HEK293 (cell line): Measurements from ENCODE around the gene TCF12.

Experiments used
- CTCF ChIA-PET: fragments of 350-600 bp; formaldehyde crosslinking; extraction: SDS; loops from one replicate; lab custom pipeline; 2021; ENCODE audit warnings: antibody characterized with exemption; lab: Yijun Ruan, JAX
- POLR2A ChIA-PET: fragments of 300-600 bp; formaldehyde crosslinking; extraction: SDS; loops from one replicate; lab custom pipeline; 2020; ENCODE audit warnings: antibody characterized with exemption, inconsistent platforms; lab: Yijun Ruan, JAX
- H3K27ac ChIP-seq: fragments of 200-500 bp; sonication (Bioruptor generic); 2 replicates; pipeline ENCODE4 v1.5.1; 2014; ENCODE audit warnings: low read depth, low read length, control low read depth, inconsistent platforms; ENCODE audit errors: extremely low read depth
- H3K36me3 ChIP-seq, 2 experiments: fragments of 200-500 bp in 1 of 2; sonication (Bioruptor generic) in 1 of 2; 1 replicate in 1 of 2; 2 replicates in 1 of 2; pipeline ENCODE4 v1.5.1; 2014 to 2017; ENCODE audit warnings: inconsistent platforms in 2 of 2, low read length in 2 of 2; ENCODE audit not compliant: control insufficient read depth in 2 of 2, insufficient read depth in 1 of 2
- H3K4me1 ChIP-seq: fragments of 200-500 bp; sonication (Bioruptor generic); 2 replicates; pipeline ENCODE4 v1.5.1; 2014; ENCODE audit warnings: mild to moderate bottlenecking, low read length, inconsistent platforms; ENCODE audit not compliant: control insufficient read depth, insufficient read depth
- H3K4me3 ChIP-seq: 2 replicates; pipeline ENCODE4 v1.5.1; 2011; ENCODE audit warnings: low read depth, mild to moderate bottlenecking, control low read depth, low read length, moderate library complexity
- H3K9me3 ChIP-seq: fragments of 200-500 bp; sonication (Bioruptor generic); 2 replicates; pipeline ENCODE4 v1.5.1; 2014; ENCODE audit warnings: low read depth, low read length, inconsistent platforms; ENCODE audit not compliant: control insufficient read depth, insufficient read depth
- FEZF1 ChIP-seq: fragments of 450-650 bp; formaldehyde crosslinking; IDR thresholded peaks from 2 replicates; pipeline ENCODE4 v1.5.1; 2016; ENCODE audit warnings: missing biosample characterization, missing genetic modification characterization
- GFI1B ChIP-seq: fragments of 450-650 bp; formaldehyde crosslinking; IDR thresholded peaks from 2 replicates; pipeline ENCODE4 v1.5.1; 2016; ENCODE audit warnings: missing biosample characterization, missing genetic modification characterization
- GLI2 ChIP-seq: fragments of 450-650 bp; formaldehyde crosslinking; IDR thresholded peaks from 2 replicates; pipeline ENCODE4; 2017; ENCODE audit warnings: missing biosample characterization, missing genetic modification characterization, low read depth, borderline replicate concordance
- MYNN ChIP-seq: fragments of 450-650 bp; formaldehyde crosslinking; IDR thresholded peaks from 2 replicates; pipeline ENCODE4 v1.5.1; 2016; ENCODE audit warnings: missing biosample characterization, missing genetic modification characterization, borderline replicate concordance
- SCRT1 ChIP-seq: fragments of 450-650 bp; formaldehyde crosslinking; IDR thresholded peaks from 2 replicates; pipeline ENCODE4 v1.5.1; 2016; ENCODE audit warnings: missing biosample characterization, missing genetic modification characterization, borderline replicate concordance
- SCRT2 ChIP-seq: fragments of 450-650 bp; formaldehyde crosslinking; IDR thresholded peaks from 2 replicates; pipeline ENCODE4 v1.5.1; 2016; ENCODE audit warnings: missing biosample characterization, missing genetic modification characterization
- SP3 ChIP-seq: fragments of 450-650 bp; formaldehyde crosslinking; IDR thresholded peaks from 2 replicates; pipeline ENCODE4 v1.5.1; 2016; ENCODE audit warnings: missing biosample characterization, missing genetic modification characterization
- WT1 ChIP-seq: fragments of 450-650 bp; formaldehyde crosslinking; IDR thresholded peaks from 2 replicates; pipeline ENCODE4 v1.5.1; 2016; ENCODE audit warnings: missing biosample characterization, missing genetic modification characterization
- ZBTB1 ChIP-seq: fragments of 450-650 bp; formaldehyde crosslinking; IDR thresholded peaks from 2 replicates; pipeline ENCODE4 v1.5.1; 2016; ENCODE audit warnings: missing biosample characterization, missing genetic modification characterization
- ZBTB48 ChIP-seq: fragments of 450-650 bp; formaldehyde crosslinking; IDR thresholded peaks from 2 replicates; pipeline ENCODE4 v1.5.1; 2016; ENCODE audit warnings: missing biosample characterization, missing genetic modification characterization
- ZBTB7A ChIP-seq: fragments of 450-650 bp; formaldehyde crosslinking; IDR thresholded peaks from 2 replicates; pipeline ENCODE4 v1.5.1; 2016; ENCODE audit warnings: low read depth, missing biosample characterization, missing genetic modification characterization
- ZNF10 ChIP-seq: fragments of 450-650 bp; formaldehyde crosslinking; IDR thresholded peaks from 2 replicates; pipeline ENCODE4 v1.5.1; 2017; ENCODE audit warnings: missing biosample characterization, missing genetic modification characterization
- ZNF140 ChIP-seq: fragments of 450-650 bp; formaldehyde crosslinking; IDR thresholded peaks from 2 replicates; pipeline ENCODE4 v1.5.1; 2016; ENCODE audit warnings: missing biosample characterization, missing genetic modification characterization
- ZNF37A ChIP-seq: fragments of 450-650 bp; IDR thresholded peaks from 2 replicates; pipeline ENCODE4 v1.5.1; 2018; ENCODE audit warnings: missing biosample characterization, missing genetic modification characterization
- ZNF433 ChIP-seq: fragments of 450-650 bp; formaldehyde crosslinking; IDR thresholded peaks from 2 replicates; pipeline ENCODE4 v1.5.1; 2016; ENCODE audit warnings: missing biosample characterization, missing genetic modification characterization, low read depth
- ZNF529 ChIP-seq: fragments of 450-650 bp; formaldehyde crosslinking; IDR thresholded peaks from 2 replicates; pipeline ENCODE4 v1.5.1; 2017; ENCODE audit warnings: missing genetic modification characterization, missing biosample characterization; ENCODE audit not compliant: insufficient replicate concordance
- ZNF544 ChIP-seq: fragments of 450-650 bp; formaldehyde crosslinking; IDR thresholded peaks from 2 replicates; pipeline ENCODE4 v1.5.0; 2017; ENCODE audit warnings: missing biosample characterization, missing genetic modification characterization
- ZNF571 ChIP-seq: fragments of 450-650 bp; formaldehyde crosslinking; IDR thresholded peaks from 2 replicates; pipeline ENCODE4 v1.5.0; 2017; ENCODE audit warnings: missing biosample characterization, missing genetic modification characterization
- ZNF777 ChIP-seq: fragments of 450-650 bp; formaldehyde crosslinking; IDR thresholded peaks from 2 replicates; pipeline ENCODE4 v1.5.1; 2017; ENCODE audit warnings: missing biosample characterization, missing genetic modification characterization, borderline replicate concordance
- ZNF843 ChIP-seq: fragments of 450-650 bp; formaldehyde crosslinking; IDR thresholded peaks from 2 replicates; pipeline ENCODE4 v1.5.1; 2016; ENCODE audit warnings: missing biosample characterization, missing genetic modification characterization
- TF ChIP-seq, protein P1 (sequence below): fragments of 450-650 bp; formaldehyde crosslinking; IDR thresholded peaks from 2 replicates; pipeline ENCODE4 v1.5.1; 2016; ENCODE audit warnings: missing biosample characterization, missing genetic modification characterization
- TF ChIP-seq, protein P2 (sequence below): fragments of 450-650 bp; formaldehyde crosslinking; IDR thresholded peaks from 2 replicates; pipeline ENCODE4 v1.5.1; 2016; ENCODE audit warnings: missing biosample characterization, missing genetic modification characterization, low read depth
- TF ChIP-seq, protein P3 (sequence below): fragments of 450-650 bp; formaldehyde crosslinking; IDR thresholded peaks from 2 replicates; pipeline ENCODE4 v1.5.1; 2017; ENCODE audit warnings: missing biosample characterization, missing genetic modification characterization
- TF ChIP-seq, protein P4 (sequence below): fragments of 450-650 bp; formaldehyde crosslinking; IDR thresholded peaks from 2 replicates; pipeline ENCODE4 v1.5.1; 2017; ENCODE audit warnings: missing biosample characterization, missing genetic modification characterization

TCF12 gene

DNA sequence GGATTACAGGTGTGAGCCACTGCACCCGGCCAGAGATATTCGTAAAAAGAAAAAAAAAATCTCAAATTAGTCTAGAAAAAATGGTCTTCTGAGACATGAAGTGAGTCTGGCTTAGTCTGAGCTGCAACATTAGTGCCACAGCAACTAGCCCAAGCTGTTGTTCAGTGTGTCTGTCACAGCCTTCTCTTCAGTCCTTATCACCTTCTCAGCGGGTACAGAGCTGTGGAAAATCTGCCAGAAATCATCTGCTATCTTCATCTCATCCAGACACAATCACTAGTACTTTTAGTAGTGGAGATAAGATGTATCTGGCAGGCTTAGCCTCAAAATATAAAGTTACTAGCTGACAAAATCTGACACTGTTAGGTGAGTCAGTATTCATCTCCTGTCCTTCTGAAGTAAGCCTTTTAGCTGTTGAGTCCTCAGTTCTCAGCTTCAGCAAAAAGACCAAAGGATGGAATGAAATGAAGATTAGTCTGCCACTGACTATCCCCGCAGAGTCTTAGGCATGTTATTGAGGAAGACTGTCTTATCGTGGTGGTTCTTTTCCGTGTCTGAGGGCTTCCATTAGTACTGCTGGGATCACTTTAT lies 337.4 kb downstream of the TCF12 start:
- ChIA-PET POLR2A (no interaction called here), CTCF (interaction anchor here (0.6 kb wide), 1 partner anchor 39 kb away, joined by 3 read pairs; no protein-coding TSS in a partner anchor)
- H3K4me1 ChIP-seq: peaks cover 2% of the 10 kb centered on the region; the same call in 1 of the 2 replicates
- H3K36me3 ChIP-seq: peaks cover 0 to 11% of the 10 kb centered on the region in 2 experiments; a peak in 1 of 3 replicates
- H3K27ac ChIP-seq: peak overlapping the region; percentile 28; the same call in 1 of the 2 replicates
- TF ChIP-seq, protein P1, sequence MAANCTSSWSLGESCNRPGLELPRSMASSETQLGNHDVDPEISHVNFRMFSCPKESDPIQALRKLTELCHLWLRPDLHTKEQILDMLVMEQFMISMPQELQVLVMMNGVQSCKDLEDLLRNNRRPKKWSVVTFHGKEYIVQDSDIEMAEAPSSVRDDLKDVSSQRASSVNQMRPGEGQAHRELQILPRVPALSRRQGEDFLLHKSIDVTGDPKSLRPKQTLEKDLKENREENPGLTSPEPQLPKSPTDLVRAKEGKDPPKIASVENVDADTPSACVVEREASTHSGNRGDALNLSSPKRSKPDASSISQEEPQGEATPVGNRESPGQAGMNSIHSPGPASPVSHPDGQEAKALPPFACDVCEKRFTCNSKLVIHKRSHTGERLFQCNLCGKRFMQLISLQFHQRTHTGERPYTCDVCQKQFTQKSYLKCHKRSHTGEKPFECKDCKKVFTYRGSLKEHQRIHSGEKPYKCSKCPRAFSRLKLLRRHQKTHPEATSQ (tag by site-specific recombination): no peak
- no peak for TF ChIP-seq ZNF843 (tag by site-specific recombination)
- peak; percentile 68 for TF ChIP-seq FEZF1
- no peak for TF ChIP-seq ZBTB1 (tag by site-specific recombination)
- TF ChIP-seq ZNF10 (tag by site-specific recombination): no peak
- no peak for TF ChIP-seq MYNN (tag by site-specific recombination)
- TF ChIP-seq, protein P2, sequence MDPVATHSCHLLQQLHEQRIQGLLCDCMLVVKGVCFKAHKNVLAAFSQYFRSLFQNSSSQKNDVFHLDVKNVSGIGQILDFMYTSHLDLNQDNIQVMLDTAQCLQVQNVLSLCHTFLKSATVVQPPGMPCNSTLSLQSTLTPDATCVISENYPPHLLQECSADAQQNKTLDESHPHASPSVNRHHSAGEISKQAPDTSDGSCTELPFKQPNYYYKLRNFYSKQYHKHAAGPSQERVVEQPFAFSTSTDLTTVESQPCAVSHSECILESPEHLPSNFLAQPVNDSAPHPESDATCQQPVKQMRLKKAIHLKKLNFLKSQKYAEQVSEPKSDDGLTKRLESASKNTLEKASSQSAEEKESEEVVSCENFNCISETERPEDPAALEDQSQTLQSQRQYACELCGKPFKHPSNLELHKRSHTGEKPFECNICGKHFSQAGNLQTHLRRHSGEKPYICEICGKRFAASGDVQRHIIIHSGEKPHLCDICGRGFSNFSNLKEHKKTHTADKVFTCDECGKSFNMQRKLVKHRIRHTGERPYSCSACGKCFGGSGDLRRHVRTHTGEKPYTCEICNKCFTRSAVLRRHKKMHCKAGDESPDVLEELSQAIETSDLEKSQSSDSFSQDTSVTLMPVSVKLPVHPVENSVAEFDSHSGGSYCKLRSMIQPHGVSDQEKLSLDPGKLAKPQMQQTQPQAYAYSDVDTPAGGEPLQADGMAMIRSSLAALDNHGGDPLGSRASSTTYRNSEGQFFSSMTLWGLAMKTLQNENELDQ (tag by site-specific recombination): no peak
- H3K4me3 ChIP-seq: no peak overlapping the region
- no peaks in the 10 kb centered on the region for H3K9me3 ChIP-seq

DNA sequence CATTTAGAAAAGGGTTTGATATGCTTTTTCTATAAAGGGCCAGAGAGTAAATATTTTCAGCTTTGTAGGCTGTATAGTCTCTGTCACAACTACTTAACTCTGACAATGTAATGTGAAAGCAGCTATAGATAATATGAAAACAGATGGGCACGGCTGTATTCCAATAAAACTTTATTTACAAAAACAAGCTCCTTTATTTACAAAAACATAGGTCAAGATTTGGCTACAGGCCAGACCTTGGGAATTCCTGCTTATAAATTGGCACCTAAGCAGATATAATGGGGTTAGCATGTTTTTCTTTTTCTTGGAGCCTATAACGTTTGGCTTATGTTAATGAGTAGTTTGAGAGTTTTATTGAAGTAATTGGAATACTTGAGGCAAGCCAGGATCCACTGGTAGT lies 338.5 kb downstream of the TCF12 start:
- H3K36me3 ChIP-seq: peaks cover 0 to 8% of the 10 kb centered on the region in 2 experiments; a peak in 1 of 3 replicates
- POLR2A ChIA-PET: no interaction called here
- H3K9me3 ChIP-seq: no peaks in the 10 kb centered on the region
- no peak overlapping the region for H3K27ac ChIP-seq
- H3K4me3 ChIP-seq: no peak overlapping the region
- H3K4me1 ChIP-seq: peaks cover 2% of the 10 kb centered on the region; the same call in 1 of the 2 replicates
- CTCF ChIA-PET: no interaction called here
- TF ChIP-seq ZNF37A (tag by site-specific recombination): no peak
- TF ChIP-seq, protein P3, sequence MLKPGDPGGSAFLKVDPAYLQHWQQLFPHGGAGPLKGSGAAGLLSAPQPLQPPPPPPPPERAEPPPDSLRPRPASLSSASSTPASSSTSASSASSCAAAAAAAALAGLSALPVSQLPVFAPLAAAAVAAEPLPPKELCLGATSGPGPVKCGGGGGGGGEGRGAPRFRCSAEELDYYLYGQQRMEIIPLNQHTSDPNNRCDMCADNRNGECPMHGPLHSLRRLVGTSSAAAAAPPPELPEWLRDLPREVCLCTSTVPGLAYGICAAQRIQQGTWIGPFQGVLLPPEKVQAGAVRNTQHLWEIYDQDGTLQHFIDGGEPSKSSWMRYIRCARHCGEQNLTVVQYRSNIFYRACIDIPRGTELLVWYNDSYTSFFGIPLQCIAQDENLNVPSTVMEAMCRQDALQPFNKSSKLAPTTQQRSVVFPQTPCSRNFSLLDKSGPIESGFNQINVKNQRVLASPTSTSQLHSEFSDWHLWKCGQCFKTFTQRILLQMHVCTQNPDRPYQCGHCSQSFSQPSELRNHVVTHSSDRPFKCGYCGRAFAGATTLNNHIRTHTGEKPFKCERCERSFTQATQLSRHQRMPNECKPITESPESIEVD: 0 out of 2 replicates have a peak, but pooled peaks have one; percentile 17
- TF ChIP-seq, all 188 proteins: peak for 1

DNA sequence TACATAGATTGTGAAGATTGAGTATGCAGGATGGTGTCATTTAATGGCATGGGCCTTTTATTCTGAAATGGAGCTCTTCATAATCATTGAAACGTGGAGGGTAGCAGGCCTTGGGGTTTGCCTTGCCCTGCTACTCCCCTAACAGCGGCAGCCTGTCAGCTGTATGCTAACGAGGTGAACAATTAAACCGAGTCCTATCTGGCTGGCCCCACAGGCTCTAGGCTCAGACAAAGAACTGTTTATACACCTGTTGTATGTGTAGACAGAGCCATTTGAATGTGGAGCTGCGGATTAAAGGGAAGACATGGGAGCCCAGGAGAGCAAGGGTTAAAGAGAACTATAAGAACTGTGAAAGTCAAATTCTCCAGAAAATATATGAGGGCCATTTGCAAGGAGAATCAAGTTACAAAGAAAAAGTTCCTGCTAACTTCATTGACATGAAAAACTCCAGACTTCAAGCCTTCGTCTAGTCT lies 341.2 kb downstream of the TCF12 start:
- Histone ChIP-seq H3K9me3 (no peaks in the 10 kb centered on the region), H3K27ac (no peak overlapping the region), H3K36me3 (peaks cover 0 to 15% of the 10 kb centered on the region in 2 experiments; a peak in 2 of 3 replicates), H3K4me3 (no peak overlapping the region), H3K4me1 (peaks cover 2% of the 10 kb centered on the region; the same call in 1 of the 2 replicates)
- ChIA-PET POLR2A (no interaction called here), CTCF (interaction anchor here (1.0 kb wide), 1 partner anchor 114 kb away, joined by 3 read pairs; no protein-coding TSS in a partner anchor)
- TF ChIP-seq ZNF529 (tag by site-specific recombination): no peak
- no peak for TF ChIP-seq ZBTB48 (tag by site-specific recombination)
- no peak for TF ChIP-seq ZNF571
- no peak for TF ChIP-seq GFI1B (tag by site-specific recombination)
- no peak for TF ChIP-seq WT1 (tag by site-specific recombination)
- peak; percentile 69 for TF ChIP-seq SCRT2 (tag by site-specific recombination)
- peak; percentile 59 for TF ChIP-seq FEZF1
- TF ChIP-seq ZBTB7A (tag by site-specific recombination): no peak
- TF ChIP-seq, protein P4, sequence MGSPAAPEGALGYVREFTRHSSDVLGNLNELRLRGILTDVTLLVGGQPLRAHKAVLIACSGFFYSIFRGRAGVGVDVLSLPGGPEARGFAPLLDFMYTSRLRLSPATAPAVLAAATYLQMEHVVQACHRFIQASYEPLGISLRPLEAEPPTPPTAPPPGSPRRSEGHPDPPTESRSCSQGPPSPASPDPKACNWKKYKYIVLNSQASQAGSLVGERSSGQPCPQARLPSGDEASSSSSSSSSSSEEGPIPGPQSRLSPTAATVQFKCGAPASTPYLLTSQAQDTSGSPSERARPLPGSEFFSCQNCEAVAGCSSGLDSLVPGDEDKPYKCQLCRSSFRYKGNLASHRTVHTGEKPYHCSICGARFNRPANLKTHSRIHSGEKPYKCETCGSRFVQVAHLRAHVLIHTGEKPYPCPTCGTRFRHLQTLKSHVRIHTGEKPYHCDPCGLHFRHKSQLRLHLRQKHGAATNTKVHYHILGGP (tag by site-specific recombination): no peak
- TF ChIP-seq ZNF140 (tag by site-specific recombination): no peak
- TF ChIP-seq SCRT1 (tag by site-specific recombination): peak; percentile 49; the same call in 1 of the 2 replicates
- TF ChIP-seq SP3 (tag by site-specific recombination): no peak
- TF ChIP-seq ZNF777 (tag by site-specific recombination): no peak
- no peak for TF ChIP-seq ZNF433 (tag by site-specific recombination)
- no peak for TF ChIP-seq GLI2 (tag by site-specific recombination)
- peak; percentile 94 for TF ChIP-seq MYNN (tag by site-specific recombination)
- TF ChIP-seq ZNF544: no peak
